ENCODE measurements around the gene GMCL2.

DNA sequence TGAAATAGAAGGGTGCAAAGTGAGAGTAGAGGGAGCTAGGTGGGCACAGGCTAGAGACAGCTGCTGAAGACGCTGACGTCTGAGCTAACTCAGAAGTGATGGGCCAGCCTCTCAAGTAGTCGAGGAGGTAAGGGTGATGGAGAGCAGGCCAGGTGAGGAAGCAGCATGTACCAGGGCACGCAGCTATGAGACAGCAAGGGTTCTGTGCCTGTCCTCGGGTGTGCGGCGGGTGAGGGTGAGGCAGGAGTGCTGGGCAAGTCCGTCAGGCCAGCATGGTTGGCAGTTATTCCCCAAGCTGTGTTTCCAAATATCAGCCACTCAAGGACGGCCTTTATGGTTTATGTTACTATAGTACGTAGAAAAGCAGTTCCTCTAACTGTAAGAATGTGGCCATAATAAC, 50.2 kb downstream of the GMCL2 start:
- TF ChIP-seq, protein P1, sequence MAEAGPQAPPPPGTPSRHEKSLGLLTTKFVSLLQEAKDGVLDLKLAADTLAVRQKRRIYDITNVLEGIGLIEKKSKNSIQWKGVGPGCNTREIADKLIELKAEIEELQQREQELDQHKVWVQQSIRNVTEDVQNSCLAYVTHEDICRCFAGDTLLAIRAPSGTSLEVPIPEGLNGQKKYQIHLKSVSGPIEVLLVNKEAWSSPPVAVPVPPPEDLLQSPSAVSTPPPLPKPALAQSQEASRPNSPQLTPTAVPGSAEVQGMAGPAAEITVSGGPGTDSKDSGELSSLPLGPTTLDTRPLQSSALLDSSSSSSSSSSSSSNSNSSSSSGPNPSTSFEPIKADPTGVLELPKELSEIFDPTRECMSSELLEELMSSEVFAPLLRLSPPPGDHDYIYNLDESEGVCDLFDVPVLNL (CRISPR knock-in tag; IDR thresholded peaks at IDR 0.05; ENCODE audit: borderline replicate concordance, low read depth), result no peak
- TF ChIP-seq FOXP4 (CRISPR knock-in tag; IDR thresholded peaks at IDR 0.05), result no peak
- TF ChIP-seq, protein P2, sequence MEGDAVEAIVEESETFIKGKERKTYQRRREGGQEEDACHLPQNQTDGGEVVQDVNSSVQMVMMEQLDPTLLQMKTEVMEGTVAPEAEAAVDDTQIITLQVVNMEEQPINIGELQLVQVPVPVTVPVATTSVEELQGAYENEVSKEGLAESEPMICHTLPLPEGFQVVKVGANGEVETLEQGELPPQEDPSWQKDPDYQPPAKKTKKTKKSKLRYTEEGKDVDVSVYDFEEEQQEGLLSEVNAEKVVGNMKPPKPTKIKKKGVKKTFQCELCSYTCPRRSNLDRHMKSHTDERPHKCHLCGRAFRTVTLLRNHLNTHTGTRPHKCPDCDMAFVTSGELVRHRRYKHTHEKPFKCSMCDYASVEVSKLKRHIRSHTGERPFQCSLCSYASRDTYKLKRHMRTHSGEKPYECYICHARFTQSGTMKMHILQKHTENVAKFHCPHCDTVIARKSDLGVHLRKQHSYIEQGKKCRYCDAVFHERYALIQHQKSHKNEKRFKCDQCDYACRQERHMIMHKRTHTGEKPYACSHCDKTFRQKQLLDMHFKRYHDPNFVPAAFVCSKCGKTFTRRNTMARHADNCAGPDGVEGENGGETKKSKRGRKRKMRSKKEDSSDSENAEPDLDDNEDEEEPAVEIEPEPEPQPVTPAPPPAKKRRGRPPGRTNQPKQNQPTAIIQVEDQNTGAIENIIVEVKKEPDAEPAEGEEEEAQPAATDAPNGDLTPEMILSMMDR (IDR thresholded peaks at IDR 0.05), result no peak
- TF ChIP-seq, protein P3, sequence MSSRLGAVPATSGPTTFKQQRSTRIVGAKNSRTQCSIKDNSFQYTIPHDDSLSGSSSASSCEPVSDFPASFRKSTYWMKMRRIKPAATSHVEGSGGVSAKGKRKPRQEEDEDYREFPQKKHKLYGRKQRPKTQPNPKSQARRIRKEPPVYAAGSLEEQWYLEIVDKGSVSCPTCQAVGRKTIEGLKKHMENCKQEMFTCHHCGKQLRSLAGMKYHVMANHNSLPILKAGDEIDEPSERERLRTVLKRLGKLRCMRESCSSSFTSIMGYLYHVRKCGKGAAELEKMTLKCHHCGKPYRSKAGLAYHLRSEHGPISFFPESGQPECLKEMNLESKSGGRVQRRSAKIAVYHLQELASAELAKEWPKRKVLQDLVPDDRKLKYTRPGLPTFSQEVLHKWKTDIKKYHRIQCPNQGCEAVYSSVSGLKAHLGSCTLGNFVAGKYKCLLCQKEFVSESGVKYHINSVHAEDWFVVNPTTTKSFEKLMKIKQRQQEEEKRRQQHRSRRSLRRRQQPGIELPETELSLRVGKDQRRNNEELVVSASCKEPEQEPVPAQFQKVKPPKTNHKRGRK (CRISPR knock-in tag; IDR thresholded peaks at IDR 0.05; ENCODE audit: borderline replicate concordance), result no peak
- TF ChIP-seq, protein P4, sequence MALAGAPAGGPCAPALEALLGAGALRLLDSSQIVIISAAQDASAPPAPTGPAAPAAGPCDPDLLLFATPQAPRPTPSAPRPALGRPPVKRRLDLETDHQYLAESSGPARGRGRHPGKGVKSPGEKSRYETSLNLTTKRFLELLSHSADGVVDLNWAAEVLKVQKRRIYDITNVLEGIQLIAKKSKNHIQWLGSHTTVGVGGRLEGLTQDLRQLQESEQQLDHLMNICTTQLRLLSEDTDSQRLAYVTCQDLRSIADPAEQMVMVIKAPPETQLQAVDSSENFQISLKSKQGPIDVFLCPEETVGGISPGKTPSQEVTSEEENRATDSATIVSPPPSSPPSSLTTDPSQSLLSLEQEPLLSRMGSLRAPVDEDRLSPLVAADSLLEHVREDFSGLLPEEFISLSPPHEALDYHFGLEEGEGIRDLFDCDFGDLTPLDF (CRISPR knock-in tag; IDR thresholded peaks at IDR 0.05), result no peak
- TF ChIP-seq, protein P5, sequence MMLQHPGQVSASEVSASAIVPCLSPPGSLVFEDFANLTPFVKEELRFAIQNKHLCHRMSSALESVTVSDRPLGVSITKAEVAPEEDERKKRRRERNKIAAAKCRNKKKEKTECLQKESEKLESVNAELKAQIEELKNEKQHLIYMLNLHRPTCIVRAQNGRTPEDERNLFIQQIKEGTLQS (CRISPR knock-in tag; conservative IDR thresholded peaks at IDR 0.05), result no peak
- no peak for TF ChIP-seq ETV6 (CRISPR knock-in tag; IDR thresholded peaks at IDR 0.05)

Measured in WTC11 (cell line).